A673 (cell line): ENCODE measurements around the gene SMOC2. TPM values are rescaled to one million over a fixed set of nuclear protein-coding genes. Genes with fewer than 3 reads are reported as not detected.

ENCODE experiments used
- BruUV-seq: library from RNA; stranded (reverse); fragments of 400-500 nt; replicated peaks from 2 replicates; lab custom pipeline; 2021; lab: Mats Ljungman, UMichigan
- CTCF ChIA-PET: fragments of 300-600 bp; sonication (Branson Sonifier 250); formaldehyde crosslinking; loops from one replicate; lab custom pipeline; 2022; ENCODE audit warnings: antibody characterized with exemption; lab: Charles Lee
- POLR2A ChIA-PET: fragments of 300-600 bp; sonication (Branson Sonifier 250); formaldehyde crosslinking; loops from one replicate; lab custom pipeline; 2022; ENCODE audit warnings: antibody characterized with exemption; ENCODE audit not compliant: low non-redundant PET; lab: Charles Lee
- DNase-seq: peaks from one replicate; pipeline ENCODE4 v3.0.0-alpha.2; 2015; ENCODE audit warnings: low spot score
- H3K27ac ChIP-seq: fragments of 200-600 bp; sonication (generic); 2 replicates; pipeline ENCODE4 v1.5.1; 2016; ENCODE audit warnings: mixed run types, low read depth, mild to moderate bottlenecking, mixed read lengths, antibody characterized with exemption, low read length; ENCODE audit not compliant: poor library complexity, severe bottlenecking
- H3K27me3 ChIP-seq: fragments of 200-600 bp; sonication (generic); replicated peaks from 2 replicates; pipeline ENCODE4 v1.6.1; 2017; ENCODE audit warnings: mixed run types, low read depth, mild to moderate bottlenecking, mixed read lengths, antibody characterized with exemption, low read length; ENCODE audit not compliant: insufficient read depth, poor library complexity
- H3K36me3 ChIP-seq: fragments of 200-600 bp; sonication (generic); 2 replicates; pipeline ENCODE4 v1.6.1; 2016; ENCODE audit warnings: mixed run types, mild to moderate bottlenecking, mixed read lengths, antibody characterized with exemption, low read length; ENCODE audit not compliant: insufficient read depth, poor library complexity, severe bottlenecking
- H3K4me1 ChIP-seq: fragments of 200-600 bp; sonication (generic); 2 replicates; pipeline ENCODE4 v1.6.1; 2017; ENCODE audit warnings: mixed run types, mild to moderate bottlenecking, mixed read lengths, antibody characterized with exemption, low read length; ENCODE audit not compliant: insufficient read depth, poor library complexity, severe bottlenecking
- H3K4me3 ChIP-seq: fragments of 200-600 bp; sonication (generic); 2 replicates; pipeline ENCODE4 v1.5.1; 2016; ENCODE audit warnings: low read depth, mixed run types, mild to moderate bottlenecking, mixed read lengths, low read length; ENCODE audit not compliant: poor library complexity, severe bottlenecking
- H3K9me3 ChIP-seq: fragments of 200-600 bp; sonication (generic); 2 replicates; pipeline ENCODE4 v1.6.1; 2016; ENCODE audit warnings: mixed run types, low read depth, mild to moderate bottlenecking, mixed read lengths, antibody characterized with exemption, low read length; ENCODE audit not compliant: poor library complexity, severe bottlenecking
- CTCF ChIP-seq: fragments of 300-800, 200-600 bp; sonication (generic); conservative IDR thresholded peaks from 2 replicates; pipeline ENCODE4 v1.5.1; 2017; ENCODE audit warnings: low read depth, mild to moderate bottlenecking, antibody characterized with exemption, low read length, moderate library complexity, mixed read lengths
- EZH2 ChIP-seq: fragments of 200-600 bp; sonication (generic); IDR thresholded peaks from 2 replicates; pipeline ENCODE4 v1.6.1; 2017; ENCODE audit warnings: borderline replicate concordance, low read depth, mild to moderate bottlenecking, mixed read lengths, antibody characterized with exemption, low read length; ENCODE audit not compliant: poor library complexity, severe bottlenecking
- intact Hi-C: fragments of 100-400 bp; cut with micrococcal nuclease; formaldehyde crosslinking; loops from one replicate; pipeline ENCODE4 v1.10.0; 2022; ENCODE audit not compliant: unreplicated experiment
- total RNA-seq: library from RNA; stranded (reverse); gene quantifications from 2 replicates; pipeline ENCODE4 v1.2.3, GENCODE V29; 2021

SMOC2 gene
- total RNA-seq, 1 experiment from 2014 or later = 1.8 TPM

- Histone ChIP-seq H3K4me3 (no peak overlapping the region), H3K27ac (no peak overlapping the region), H3K27me3 (no peaks in the 10 kb centered on the region), H3K9me3 (no peaks in the 10 kb centered on the region), H3K36me3 (no peaks in the 10 kb centered on the region), H3K4me1 (no peaks in the 10 kb centered on the region)
- TF ChIP-seq EZH2 (no peak), CTCF (no peak)
- ChIA-PET POLR2A (no interaction called here), CTCF (interaction anchor here (0.7 kb wide), 1 partner anchor 115 kb away, joined by 8 read pairs; no protein-coding TSS in a partner anchor)
- intact Hi-C loops = no loop called here
- no TSS peak for BruUV-seq
- no peak for DNase-seq
Measured at GRCh38 chr6:168599769-168600330, 158.9 kb downstream of the SMOC2 start.

- ChIA-PET CTCF (interaction anchor here (0.7 kb wide), 1 partner anchor 114 kb away, joined by 8 read pairs; no protein-coding TSS in a partner anchor), POLR2A (no interaction called here)
- H3K27me3 ChIP-seq = no peaks in the 10 kb centered on the region
- BruUV-seq = no TSS peak
- TF ChIP-seq EZH2 (no peak), CTCF (no peak)
- no peaks in the 10 kb centered on the region for H3K36me3 ChIP-seq
- intact Hi-C loops = no loop called here
- H3K4me3 ChIP-seq = no peak overlapping the region
- no peak for DNase-seq
- H3K9me3 ChIP-seq = no peaks in the 10 kb centered on the region
- no peak overlapping the region for H3K27ac ChIP-seq
- H3K4me1 ChIP-seq = no peaks in the 10 kb centered on the region
Measured at GRCh38 chr6:168600381-168600780, 159.4 kb downstream of the SMOC2 start.

GRCh38 chr6:168601111-168601510 is 160.1 kb downstream of the SMOC2 start:
- no peak for DNase-seq
- BruUV-seq = no TSS peak
- Histone ChIP-seq H3K4me1 (no peaks in the 10 kb centered on the region), H3K9me3 (no peaks in the 10 kb centered on the region), H3K27me3 (no peaks in the 10 kb centered on the region), H3K36me3 (no peaks in the 10 kb centered on the region), H3K27ac (no peak overlapping the region), H3K4me3 (no peak overlapping the region)
- no peak for TF ChIP-seq EZH2
- ChIA-PET POLR2A (no interaction called here), CTCF (no interaction called here)
- intact Hi-C loops = no loop called here

- no peak overlapping the region for H3K27ac ChIP-seq
- BruUV-seq = no TSS peak
- no peaks in the 10 kb centered on the region for H3K27me3 ChIP-seq
- H3K4me3 ChIP-seq = no peak overlapping the region
- ChIA-PET POLR2A (no interaction called here), CTCF (no interaction called here)
- no peak for TF ChIP-seq CTCF
- no peak for TF ChIP-seq EZH2
- intact Hi-C loops = no loop called here
- H3K4me1 ChIP-seq = no peaks in the 10 kb centered on the region
- no peaks in the 10 kb centered on the region for H3K9me3 ChIP-seq
- H3K36me3 ChIP-seq = no peaks in the 10 kb centered on the region
- DNase-seq = no peak
Measured at GRCh38 chr6:168601546-168601945, 160.6 kb downstream of the SMOC2 start.
